ENCODE results near the gene MXRA7.

GRCh38 chr17:76726776-76727718, 16.3 kb upstream of the MXRA7 start, which contains the start of gene METTL23:
- TF ChIP-seq SIN3A (IDR thresholded peaks at IDR 0.05; ENCODE audit: borderline replicate concordance, insufficient read depth, low read length) (peak; percentile 64; the same call in 1 of the 2 replicates), REST (IDR thresholded peaks at IDR 0.05; ENCODE audit: insufficient read depth in 1 of 2, low read depth in 2 of 2, low read length in 2 of 2) (0 out of 4 replicates have a peak, but pooled peaks of 1 of the 2 experiments have one; percentile 30), POLR2AphosphoS5 (IDR thresholded peaks at IDR 0.05; ENCODE audit: low read depth, low read length) (peak; percentile 82), TAF1 (IDR thresholded peaks at IDR 0.05; ENCODE audit: borderline replicate concordance, insufficient read depth, low read length) (peak; percentile 79), FOXP2 (optimal IDR thresholded peaks at IDR 0.05; ENCODE audit: borderline replicate concordance, extremely low read depth, extremely low read length, insufficient read depth) (peak; percentile 61)

Measured in PFSK-1 (cell line).